CD4-positive, alpha-beta T cell (primary cell): ENCODE measurements around the gene LENG1. TPM values are rescaled to one million over a fixed set of nuclear protein-coding genes. Genes with fewer than 3 reads are reported as not detected.

Experiments
- ATAC-seq: fragments of 200-7000 bp; cut with Tn5 transposase; one replicate; pipeline ENCODE4 v1.10.0; 2022; ENCODE audit warnings: mild to moderate bottlenecking; ENCODE audit not compliant: poor library complexity
- CTCF ChIA-PET: fragments of 350-600 bp; sonication (Branson Sonifier 250); formaldehyde crosslinking; loops from one replicate; lab custom pipeline; 2021; ENCODE audit warnings: antibody characterized with exemption, inconsistent platforms; lab: Charles Lee
- POLR2A ChIA-PET: fragments of 350-600 bp; sonication (Branson Sonifier 250); formaldehyde crosslinking; loops from one replicate; lab custom pipeline; 2021; ENCODE audit warnings: antibody characterized with exemption, inconsistent platforms; lab: Charles Lee
- DNase-seq, 14 experiments: peaks; one replicate each; pipeline ENCODE4 v3.0.0-alpha.2; 2013 to 2020; ENCODE audit warnings: mixed read lengths in 2 of 14
- H3K27ac ChIP-seq, 2 donors: one replicate each; pipeline versions ENCODE4 v1.5.1 to v1.7.0; 2013; ENCODE audit warnings: low read length in 2 of 2, low read depth in 1 of 2, mild to moderate bottlenecking in 1 of 2
- H3K27me3 ChIP-seq, 2 experiments: 1 replicate in 1 of 2; 2 replicates in 1 of 2; pipeline versions ENCODE4 v1.6.1 to v1.7.0; 2013; ENCODE audit warnings: low read length in 2 of 2, control low read depth in 1 of 2, mild to moderate bottlenecking in 1 of 2, moderate library complexity in 1 of 2; ENCODE audit not compliant: insufficient read depth in 2 of 2, control insufficient read depth in 1 of 2
- H3K36me3 ChIP-seq: one replicate; pipeline ENCODE4 v1.6.1; 2013; ENCODE audit warnings: low read length, control low read depth; ENCODE audit not compliant: insufficient read depth
- H3K4me1 ChIP-seq: one replicate; pipeline ENCODE4 v1.6.1; 2013; ENCODE audit warnings: low read length, control low read depth; ENCODE audit not compliant: insufficient read depth
- H3K4me3 ChIP-seq: one replicate; pipeline ENCODE4 v1.5.1; 2013; ENCODE audit warnings: mild to moderate bottlenecking, low read length, moderate library complexity
- H3K9me3 ChIP-seq, 2 experiments: 1 replicate in 1 of 2; 2 replicates in 1 of 2; pipeline versions ENCODE4 v1.6.1 to v1.7.0; 2013; ENCODE audit warnings: low read length in 2 of 2, mild to moderate bottlenecking in 2 of 2, control low read depth in 1 of 2, moderate library complexity in 1 of 2; ENCODE audit not compliant: control insufficient read depth in 1 of 2, insufficient read depth in 1 of 2
- H3K27ac Mint-ChIP-seq: one replicate; pipeline ENCODE4 v1.8.0; 2020; ENCODE audit warnings: mixed read lengths
- H3K27me3 Mint-ChIP-seq: one replicate; pipeline ENCODE4 v1.8.0; 2021; ENCODE audit warnings: mixed read lengths
- H3K36me3 Mint-ChIP-seq: one replicate; pipeline ENCODE4 v1.8.0; 2021; ENCODE audit warnings: low read depth, mixed read lengths
- H3K4me1 Mint-ChIP-seq: one replicate; pipeline ENCODE4 v1.8.0; 2021; ENCODE audit warnings: low read depth, mixed read lengths
- H3K4me3 Mint-ChIP-seq: one replicate; pipeline ENCODE4 v1.8.0; 2020; ENCODE audit warnings: mild to moderate bottlenecking, mixed read lengths
- H3K9me3 Mint-ChIP-seq: one replicate; pipeline ENCODE4 v1.8.0; 2020; ENCODE audit warnings: mixed read lengths
- intact Hi-C, 2 experiments: fragments of 100-400 bp; cut with DNase I in 1 of 2; cut with micrococcal nuclease in 1 of 2; formaldehyde crosslinking; loops; one replicate each; pipeline versions ENCODE4 v1.15.1 to v1.9.0; 2023 to 2025; cut with DNase I, micrococcal nuclease
- total RNA-seq, 174 experiments: library from RNA in 2 of 174; stranded (reverse) in 2 of 174; gene quantifications; one replicate each; pipeline ENCODE4 v1.2.3 and lab custom pipeline; 2021 to 2026
- TF ChIP-seq, protein P1 (sequence below): fragments of 200-600 bp; IDR thresholded peaks from one replicate; pipeline ENCODE4 v1.8.0; 2022; ENCODE audit warnings: antibody characterized with exemption, mild to moderate bottlenecking

Gene LENG1
- total RNA-seq, 2 experiments from 2014 or later, result 14.4 to 16.0 TPM

- H3K9me3 Mint-ChIP-seq, result no peaks in the 10 kb centered on the region
- H3K27ac ChIP-seq, result peak overlapping the region in 1 of 2 donors; percentile 17
- H3K4me3 Mint-ChIP-seq, result no peak overlapping the region
These were observed 5.7 kb downstream of the LENG1 start for GRCh38 chr19:54153731-54154326.

GRCh38 chr19:54152878-54153524 is 6.5 kb downstream of the LENG1 start:
- Mint-ChIP-seq H3K4me1 (peaks cover 30% of the 10 kb centered on the region), H3K36me3 (peaks cover 88% of the 10 kb centered on the region), H3K9me3 (no peaks in the 10 kb centered on the region), H3K27ac (peak overlapping the region; percentile 83), H3K4me3 (no peak overlapping the region), H3K27me3 (no peaks in the 10 kb centered on the region)
- POLR2A ChIA-PET, result interaction anchor here (0.7 to 1.2 kb wide), 3 partner anchors 16 to 37 kb away, joined by 3 to 4 read pairs (median 3); partner anchors contain the start of genes CNOT3, MBOAT7, PRPF31 and TFPT
- TF ChIP-seq, protein P1, sequence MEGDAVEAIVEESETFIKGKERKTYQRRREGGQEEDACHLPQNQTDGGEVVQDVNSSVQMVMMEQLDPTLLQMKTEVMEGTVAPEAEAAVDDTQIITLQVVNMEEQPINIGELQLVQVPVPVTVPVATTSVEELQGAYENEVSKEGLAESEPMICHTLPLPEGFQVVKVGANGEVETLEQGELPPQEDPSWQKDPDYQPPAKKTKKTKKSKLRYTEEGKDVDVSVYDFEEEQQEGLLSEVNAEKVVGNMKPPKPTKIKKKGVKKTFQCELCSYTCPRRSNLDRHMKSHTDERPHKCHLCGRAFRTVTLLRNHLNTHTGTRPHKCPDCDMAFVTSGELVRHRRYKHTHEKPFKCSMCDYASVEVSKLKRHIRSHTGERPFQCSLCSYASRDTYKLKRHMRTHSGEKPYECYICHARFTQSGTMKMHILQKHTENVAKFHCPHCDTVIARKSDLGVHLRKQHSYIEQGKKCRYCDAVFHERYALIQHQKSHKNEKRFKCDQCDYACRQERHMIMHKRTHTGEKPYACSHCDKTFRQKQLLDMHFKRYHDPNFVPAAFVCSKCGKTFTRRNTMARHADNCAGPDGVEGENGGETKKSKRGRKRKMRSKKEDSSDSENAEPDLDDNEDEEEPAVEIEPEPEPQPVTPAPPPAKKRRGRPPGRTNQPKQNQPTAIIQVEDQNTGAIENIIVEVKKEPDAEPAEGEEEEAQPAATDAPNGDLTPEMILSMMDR, result no peak
- H3K4me1 ChIP-seq, result peaks cover 45% of the 10 kb centered on the region
- H3K4me3 ChIP-seq, result no peak overlapping the region
- intact Hi-C loops, result no loop called here
- H3K27me3 ChIP-seq, result no peaks in the 10 kb centered on the region
- H3K36me3 ChIP-seq, result peaks cover 92% of the 10 kb centered on the region
- H3K9me3 ChIP-seq, result no peaks in the 10 kb centered on the region
- H3K27ac ChIP-seq, result peak overlapping the region in 1 of 2 donors; percentile 17
- ATAC-seq, result no peak
- CTCF ChIA-PET, result no interaction called here
- DNase-seq, result no peak

More at GRCh38 chr19:54153731-54154326, 5.7 kb downstream of the LENG1 start:
- no peaks in the 10 kb centered on the region for H3K9me3 ChIP-seq
- no peaks in the 10 kb centered on the region for H3K27me3 ChIP-seq
- peaks cover 53% of the 10 kb centered on the region for H3K4me1 ChIP-seq
- peaks cover 91% of the 10 kb centered on the region for H3K36me3 ChIP-seq
- H3K27me3 Mint-ChIP-seq, result no peaks in the 10 kb centered on the region
- DNase-seq, result no peak
- intact Hi-C loops, result no loop called here
- ChIA-PET CTCF (no interaction called here), POLR2A (interaction anchor here (0.7 to 7.7 kb wide), 4 partner anchors 16 to 38 kb away, joined by 3 to 144 read pairs (median 4); partner anchors contain the start of genes CNOT3, MBOAT7, PRPF31 and TFPT)
- peaks cover 91% of the 10 kb centered on the region for H3K36me3 Mint-ChIP-seq
- peak overlapping the region; percentile 83 for H3K27ac Mint-ChIP-seq
- H3K4me3 ChIP-seq, result no peak overlapping the region
- no peak for ATAC-seq
- H3K4me1 Mint-ChIP-seq, result peaks cover 37% of the 10 kb centered on the region
- TF ChIP-seq, protein P1, result no peak

DNA sequence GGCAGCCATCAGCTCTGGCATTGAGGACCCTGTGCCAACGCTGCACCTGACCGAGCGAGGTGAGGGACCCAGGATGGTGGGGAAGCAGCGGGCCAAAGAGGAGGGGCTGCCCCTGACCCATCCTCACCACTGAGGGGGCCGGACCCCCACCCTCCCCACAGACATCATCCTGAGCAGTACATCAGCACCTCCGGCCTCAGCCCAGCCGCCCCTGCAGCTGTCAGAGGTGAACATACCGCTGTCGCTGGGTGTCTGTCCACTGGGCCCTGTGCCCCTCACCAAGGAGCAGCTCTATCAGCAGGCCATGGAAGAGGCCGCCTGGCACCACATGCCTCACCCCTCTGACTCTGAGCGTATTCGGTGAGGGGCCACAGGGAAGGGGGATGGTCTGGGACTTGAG is 7.3 kb downstream of the LENG1 start:
- Histone ChIP-seq H3K27me3 (no peaks in the 10 kb centered on the region), H3K4me3 (no peak overlapping the region), H3K4me1 (peaks cover 40% of the 10 kb centered on the region), H3K36me3 (peaks cover 92% of the 10 kb centered on the region), H3K9me3 (no peaks in the 10 kb centered on the region), H3K27ac (no peak overlapping the region)
- H3K27ac Mint-ChIP-seq, result no peak overlapping the region
- H3K4me3 Mint-ChIP-seq, result no peak overlapping the region
- ATAC-seq, result no peak
- CTCF ChIA-PET, result no interaction called here
- no peak for DNase-seq
- intact Hi-C loops, result no loop called here
- H3K36me3 Mint-ChIP-seq, result peaks cover 88% of the 10 kb centered on the region
- no peaks in the 10 kb centered on the region for H3K27me3 Mint-ChIP-seq
- TF ChIP-seq, protein P1, result no peak
- POLR2A ChIA-PET, result interaction anchor here (1.0 to 2.8 kb wide), 2 partner anchors 13 to 15 kb away, joined by 3 to 20 read pairs; partner anchors contain the start of gene CNOT3
- peaks cover 30% of the 10 kb centered on the region for H3K4me1 Mint-ChIP-seq
- no peaks in the 10 kb centered on the region for H3K9me3 Mint-ChIP-seq
